Caki2 (cell line): ENCODE data around the gene SETD2. TPM values are rescaled to one million over a fixed set of nuclear protein-coding genes. Genes with fewer than 3 reads are reported as not detected.
"Not testable (repeated sequence)": the region's sequence is repeated elsewhere in the genome, so short reads cannot be mapped to it uniquely, and the experiment has no call there.

Experiments
- DNase-seq: peaks from one replicate; pipeline ENCODE4 v3.0.0-alpha.2; 2015; ENCODE audit warnings: low read depth
- in situ Hi-C: cut with HindIII; loops from 2 replicates; pipeline ENCODE4 v1.10.0; 2016; ENCODE audit warnings: low sequenced_read_pairs, low pct_unique_long_range_greater_than_20kb, mixed read lengths
- total RNA-seq: library from RNA; depleted of rRNA; stranded (reverse); fragments of >200 nt; shearing (Covaris generic); gene quantifications from 2 replicates; pipeline ENCODE4 v1.2.3, GENCODE V29; 2014; ENCODE audit warnings: low replicate concordance

SETD2 gene
- total RNA-seq, 1 experiment from 2014 or later: 15.7 TPM

GRCh38 chr3:47065681-47066080, 98.2 kb downstream of the SETD2 start:
- in situ Hi-C loops: no loop called here
- DNase-seq: no peak

- in situ Hi-C loops: no loop called here
- DNase-seq: no peak
Measured at GRCh38 chr3:47065058-47065457, 98.9 kb downstream of the SETD2 start.

GRCh38 chr3:47057212-47057671, 106.7 kb downstream of the SETD2 start:
- DNase-seq: no peak
- in situ Hi-C loops: no loop called here

GRCh38 chr3:47056705-47057104, 107.2 kb downstream of the SETD2 start:
- no peak for DNase-seq
- in situ Hi-C loops: no loop called here

GRCh38 chr3:47054412-47054811, 109.5 kb downstream of the SETD2 start:
- in situ Hi-C loops: no loop called here
- no peak for DNase-seq

GRCh38 chr3:47047673-47048072, 116.2 kb downstream of the SETD2 start:
- in situ Hi-C loops: no loop called here

GRCh38 chr3:47047069-47047468, 116.8 kb downstream of the SETD2 start:
- in situ Hi-C loops: no loop called here
- no peak for DNase-seq

More at GRCh38 chr3:47047673-47048072, 116.2 kb downstream of the SETD2 start:
- no peak for DNase-seq

GRCh38 chr3:47042231-47042791, 121.6 kb downstream of the SETD2 start:
- no peak for DNase-seq
- in situ Hi-C loops: no loop called here

- no peak for DNase-seq
- in situ Hi-C loops: no loop called here
Measured at GRCh38 chr3:47041114-47041513, 122.8 kb downstream of the SETD2 start.

- DNase-seq, in situ Hi-C loops: not testable (repeated sequence)
Measured at GRCh38 chr3:47037302-47037701, 126.6 kb downstream of the SETD2 start.

- in situ Hi-C loops: no loop called here
- DNase-seq: no peak
Measured at GRCh38 chr3:47036145-47036544, 127.8 kb downstream of the SETD2 start.

GRCh38 chr3:47035645-47036044, 128.3 kb downstream of the SETD2 start:
- in situ Hi-C loops: no loop called here
- no peak for DNase-seq

- in situ Hi-C loops: no loop called here
- DNase-seq: no peak
Measured at GRCh38 chr3:47034868-47035489, 128.9 kb downstream of the SETD2 start.

- in situ Hi-C loops, DNase-seq: not testable (repeated sequence)
Measured at GRCh38 chr3:47031041-47031440, 132.9 kb downstream of the SETD2 start.

- in situ Hi-C loops: no loop called here
- DNase-seq: no peak
Measured at GRCh38 chr3:47028667-47029066, 135.2 kb downstream of the SETD2 start.

- in situ Hi-C loops: no loop called here
- DNase-seq: no peak
Measured at GRCh38 chr3:47028146-47028545, 135.8 kb downstream of the SETD2 start.

GRCh38 chr3:47026432-47026831, 137.5 kb downstream of the SETD2 start:
- DNase-seq, in situ Hi-C loops: not testable (repeated sequence)

GRCh38 chr3:47024932-47025331, 139.0 kb downstream of the SETD2 start:
- no peak for DNase-seq
- in situ Hi-C loops: no loop called here

- no peak for DNase-seq
- in situ Hi-C loops: no loop called here
Measured at GRCh38 chr3:47022641-47023071, 141.3 kb downstream of the SETD2 start.

- in situ Hi-C loops: no loop called here
- no peak for DNase-seq
Measured at GRCh38 chr3:47020311-47020710, 143.6 kb downstream of the SETD2 start.
